HepG2 (cell line): ENCODE data around the gene PTPRD. TPM values are rescaled to one million over a fixed set of nuclear protein-coding genes. Genes with fewer than 3 reads are reported as not detected.

Experiments used
- ATAC-seq: fragments of 200-7000 bp; cut with Tn5 transposase; 3 replicates; pipeline ENCODE4 v1.9.1; 2020; ENCODE audit warnings: mild to moderate bottlenecking, moderate library complexity
- BruUV-seq: library from RNA; stranded (reverse); fragments of 400-500 nt; replicated peaks from 2 replicates; lab custom pipeline; 2021; lab: Mats Ljungman, UMichigan
- CTCF ChIA-PET: fragments of 300-600 bp; formaldehyde crosslinking; extraction: SDS; loops from one replicate; lab custom pipeline; 2021; ENCODE audit warnings: low total read pairs, inconsistent platforms, low intra/inter-chr PET ratio; lab: Yijun Ruan, JAX
- POLR2A ChIA-PET: fragments of 350-600 bp; sonication (Branson Sonifier 250); formaldehyde crosslinking; loops from one replicate; lab custom pipeline; 2020; ENCODE audit warnings: antibody characterized with exemption, inconsistent platforms; lab: Yijun Ruan, JAX
- DNase-seq: peaks from one replicate; pipeline ENCODE4 v3.0.0-alpha.2; 2015; ENCODE audit warnings: low spot score
- FAIRE-seq: peaks from 3 replicates; lab custom pipeline; 2011; peaks lifted over from hg19 to GRCh38; lab: Jason Lieb, UNC
- H2AFZ ChIP-seq: one replicate; pipeline ENCODE4 v1.6.1; 2011; ENCODE audit warnings: low read length, inconsistent platforms
- H3K27ac ChIP-seq: fragments of 300-600 bp; 3 replicates; pipeline ENCODE4 v1.8.0; 2011; ENCODE audit warnings: mixed run types, mild to moderate bottlenecking, mixed read lengths, low read length, inconsistent platforms; ENCODE audit not compliant: insufficient read depth; ENCODE audit errors: extremely low read length
- H3K27me3 ChIP-seq, 2 experiments: fragments of 200-600 bp in 1 of 2; 2 replicates in 1 of 2; 3 replicates in 1 of 2; pipeline versions ENCODE4 v1.6.0 to v1.8.0; 2011; ENCODE audit warnings: low read length in 2 of 2, mild to moderate bottlenecking in 2 of 2, moderate library complexity in 2 of 2, inconsistent platforms in 1 of 2; ENCODE audit not compliant: insufficient read depth in 2 of 2, control insufficient read depth in 1 of 2
- H3K36me3 ChIP-seq, 2 experiments: fragments of 200-600 bp in 1 of 2; replicated peaks in 1 of 2; 2 replicates in 1 of 2; 3 replicates in 1 of 2; pipeline versions ENCODE4 v1.5.1 to v1.8.0; 2011; ENCODE audit warnings: low read length in 2 of 2, inconsistent platforms in 1 of 2; ENCODE audit not compliant: insufficient read depth in 2 of 2, control insufficient read depth in 1 of 2
- H3K4me1 ChIP-seq: 2 replicates; pipeline ENCODE4 v1.5.1; 2012; ENCODE audit warnings: low read length, inconsistent platforms; ENCODE audit not compliant: insufficient read depth
- H3K4me2 ChIP-seq: 2 replicates; pipeline ENCODE4 v1.6.0; 2011; ENCODE audit warnings: low read depth, low read length, inconsistent platforms
- H3K4me3 ChIP-seq, 3 experiments: fragments of 200-600 bp in 1 of 3; sonication (generic), shearing (Covaris generic) in 1 of 3; replicated peaks in 1 of 3; 2 replicates each; pipeline ENCODE4 v1.5.1; 2011 to 2016; ENCODE audit warnings: low read length in 3 of 3, inconsistent platforms in 2 of 3, low read depth in 2 of 3, mild to moderate bottlenecking in 2 of 3, control low read depth in 1 of 3, mixed read lengths in 1 of 3; ENCODE audit not compliant: insufficient read depth in 1 of 3
- H3K79me2 ChIP-seq: one replicate; pipeline ENCODE4 v1.6.1; 2011; ENCODE audit warnings: low read length, inconsistent platforms; ENCODE audit not compliant: insufficient read depth
- H3K9ac ChIP-seq: 2 replicates; pipeline ENCODE4 v1.6.0; 2011; ENCODE audit warnings: mild to moderate bottlenecking, low read depth, low read length, inconsistent platforms; ENCODE audit not compliant: insufficient read depth
- H3K9me3 ChIP-seq: 2 replicates; pipeline ENCODE4 v1.5.1; 2012; ENCODE audit warnings: mild to moderate bottlenecking, low read length
- H4K20me1 ChIP-seq: 2 replicates; pipeline ENCODE4 v1.6.0; 2011; ENCODE audit warnings: inconsistent platforms, mild to moderate bottlenecking, low read length, moderate library complexity; ENCODE audit not compliant: insufficient read depth
- ATF7-NPFF ChIP-seq: sonication (generic); formaldehyde crosslinking; IDR thresholded peaks from 2 replicates; pipeline ENCODE4 v1.8.1; 2023; ENCODE audit warnings: mild to moderate bottlenecking, low read depth, missing genetic modification reagents, moderate library complexity
- MTF1 ChIP-seq: sonication (generic); formaldehyde crosslinking; IDR thresholded peaks from 2 replicates; pipeline ENCODE4 v1.5.0; 2020; ENCODE audit warnings: missing genetic modification reagents
- USF2 ChIP-seq, 2 experiments: sonication (generic) in 1 of 2; formaldehyde crosslinking in 1 of 2; IDR thresholded peaks; 2 replicates each; pipeline versions ENCODE4 v1.5.1 to v1.6.1; 2011 to 2020; ENCODE audit warnings: borderline replicate concordance in 1 of 2, low read depth in 1 of 2, low read length in 1 of 2, mild to moderate bottlenecking in 1 of 2, missing genetic modification reagents in 1 of 2, moderate library complexity in 1 of 2
- ZMYM4 ChIP-seq: sonication (generic); formaldehyde crosslinking; IDR thresholded peaks from 2 replicates; pipeline ENCODE4 v1.8.1; 2023; ENCODE audit warnings: mild to moderate bottlenecking, missing genetic modification reagents
- ZNF496 ChIP-seq: sonication (generic); formaldehyde crosslinking; IDR thresholded peaks from 2 replicates; pipeline ENCODE4 v1.8.1; 2023; ENCODE audit warnings: mild to moderate bottlenecking, moderate library complexity, missing genetic modification reagents; ENCODE audit not compliant: insufficient replicate concordance
- ZNF567 ChIP-seq: sonication (generic); formaldehyde crosslinking; IDR thresholded peaks from 2 replicates; pipeline ENCODE4 v1.8.1; 2023; ENCODE audit warnings: mild to moderate bottlenecking, missing genetic modification reagents, borderline replicate concordance
- WGBS: methylation state at CpG from one replicate; pipeline ENCODE4 v1.1.6; 2017; ENCODE audit warnings: low lambda C conversion rate; 5-methylcytosine and 5-hydroxymethylcytosine counted together
- in situ Hi-C: cut with HindIII; loops from 2 replicates; pipeline ENCODE4 v1.10.0; 2017; ENCODE audit warnings: low pct_unique_long_range_greater_than_20kb; ENCODE audit not compliant: extremely low pct_ligation_motif_present
- intact Hi-C: fragments of 100-400 bp; cut with micrococcal nuclease; formaldehyde crosslinking; loops from one replicate; pipeline ENCODE4 v1.10.0; 2022; ENCODE audit not compliant: unreplicated experiment
- polyA plus RNA-seq, 8 experiments: library from polyadenylated mRNA; depleted of rRNA in 3 of 8; stranded (reverse) in 7 of 8; unstranded in 1 of 8; fragments of >200 nt; fragmentation: Illumina TruSeq in 4 of 8; extraction: Trizol in 4 of 8; gene quantifications; 2 replicates each; pipeline versions ENCODE4 v1.2.1 to v1.2.3, GENCODE V29; 2011 to 2016; ENCODE audit warnings: low read depth in 4 of 8, missing spikeins in 1 of 8, mixed read lengths in 1 of 8; ENCODE audit not compliant: insufficient read depth in 1 of 8
- total RNA-seq, 5 experiments: library from RNA; depleted of rRNA; stranded (reverse); fragments of >200 nt; fragmentation: Illumina TruSeq; extraction: Trizol; gene quantifications; 2 replicates each; pipeline ENCODE4 v1.2.3, GENCODE V29; 2016; ENCODE audit warnings: low read depth in 1 of 5

PTPRD gene
- total and polyA plus RNA-seq, 2 of the 13 experiments (the other 11 are each of a cell fraction or from before 2014, with no cell fraction given) = 0.05 TPM; not detected in 1

GRCh38 chr9:8895106-8895860, 1717.5 kb downstream of the PTPRD start (continued):
- TF ChIP-seq ZNF567 (CRISPR knock-in tag) = no peak

- FAIRE-seq (no peak), ATAC-seq (no peak)
Measured at GRCh38 chr9:8890695-8891094, 1722.1 kb downstream of the PTPRD start.

More at GRCh38 chr9:8890695-8891094, 1722.1 kb downstream of the PTPRD start:
- Histone ChIP-seq H4K20me1 (no peaks in the 10 kb centered on the region), H3K79me2 (no peaks in the 10 kb centered on the region), H3K9me3 (no peaks in the 10 kb centered on the region), H3K36me3 (no peaks in the 10 kb centered on the region), H3K4me2 (no peak overlapping the region), H3K4me1 (no peaks in the 10 kb centered on the region), H3K27ac (no peak overlapping the region), H3K27me3 (no peaks in the 10 kb centered on the region), H3K9ac (no peak overlapping the region), H3K4me3 (no peak overlapping the region), H2AFZ (no peak overlapping the region)
- TF ChIP-seq ATF7-NPFF (no peak), USF2 (IDR thresholded peaks at IDR 0.05; ENCODE audit: low read depth, low read length) (no peak), USF2 (CRISPR knock-in tag; IDR thresholded peaks at IDR 0.05; ENCODE audit: borderline replicate concordance) (no peak), ZMYM4 (no peak), ZNF496 (CRISPR knock-in tag) (no peak), MTF1 (CRISPR knock-in tag) (no peak)
- no peak for DNase-seq
- CTCF ChIA-PET = no interaction called here
- in situ Hi-C loops = no loop called here
- POLR2A ChIA-PET = no interaction called here
- WGBS = 0% methylated on average over 2 of the region's 2 CpGs
- BruUV-seq = no TSS peak
- intact Hi-C loops = loop anchor here (10.0 kb wide), 2 partner anchors 114 to 216 kb away; no protein-coding TSS in a partner anchor
